IPS-15b (cell line): Measurements from ENCODE around the gene DAZAP1.

ENCODE experiments used
- H3K27me3 ChIP-seq: one replicate; pipeline ENCODE4 v1.6.1; 2013; ENCODE audit warnings: low read length; ENCODE audit not compliant: control insufficient read depth, insufficient read depth
- H3K36me3 ChIP-seq: one replicate; pipeline ENCODE4 v1.6.1; 2013; ENCODE audit warnings: low read length; ENCODE audit not compliant: control insufficient read depth, insufficient read depth
- H3K4me1 ChIP-seq: one replicate; pipeline ENCODE4 v1.6.1; 2013; ENCODE audit warnings: mild to moderate bottlenecking, low read length; ENCODE audit not compliant: control insufficient read depth, insufficient read depth
- H3K4me3 ChIP-seq: one replicate; pipeline ENCODE4 v1.5.1; 2013; ENCODE audit warnings: low read depth, low read length
- H3K9ac ChIP-seq: one replicate; pipeline ENCODE4 v1.6.1; 2013; ENCODE audit warnings: low read depth, mild to moderate bottlenecking, low read length
- H3K9me3 ChIP-seq: one replicate; pipeline ENCODE4 v1.6.1; 2013; ENCODE audit warnings: mild to moderate bottlenecking, low read length; ENCODE audit not compliant: control insufficient read depth, insufficient read depth

Gene DAZAP1

DNA sequence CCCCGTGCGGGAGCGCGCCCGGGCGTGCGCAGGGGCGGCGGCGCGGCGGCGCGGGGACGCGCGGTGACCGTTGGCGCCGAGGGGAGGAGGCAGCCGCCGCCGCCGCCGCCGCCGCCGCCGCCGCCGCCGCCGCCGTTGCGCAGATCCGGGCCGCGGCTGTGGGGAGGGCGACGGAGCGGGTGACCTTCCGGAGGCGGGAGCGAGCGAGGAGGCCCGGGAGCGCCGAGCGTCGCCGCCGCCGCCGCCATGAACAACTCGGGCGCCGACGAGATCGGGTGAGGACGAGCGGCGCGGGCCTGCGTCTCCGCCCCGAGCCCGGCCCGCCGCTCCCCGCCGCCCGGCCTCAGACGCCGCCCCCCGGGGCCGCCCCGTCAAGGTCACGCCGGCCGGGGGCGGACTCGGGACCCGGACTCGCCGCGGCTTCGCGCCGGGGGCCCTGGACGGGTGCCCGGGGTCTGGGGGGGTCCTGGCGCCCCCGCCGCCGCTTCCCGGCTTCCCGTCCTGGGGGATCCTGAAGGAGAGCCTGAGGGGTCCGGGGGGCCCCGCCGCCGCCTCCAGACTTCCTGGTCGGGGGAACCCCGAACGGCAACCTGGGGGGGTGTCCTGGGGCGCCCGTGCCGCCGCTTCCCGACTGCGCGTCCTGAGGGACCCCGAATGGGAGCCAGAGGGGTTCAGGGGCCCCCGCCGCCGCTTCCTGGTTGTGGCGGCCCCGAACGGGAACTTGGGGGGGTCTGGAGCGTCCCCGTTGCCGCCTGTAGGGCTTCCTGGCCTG is at the start of gene DAZAP1:
Gene DAZAP1 (plus strand): TSS at position 59 of the 772 bp plus-strand sequence. CDS start 188 bp downstream, at position 247.
- Histone ChIP-seq H3K9me3 (no peaks in the 10 kb centered on the region), H3K36me3 (peaks cover 27% of the 10 kb centered on the region), H3K4me3 (peak within 1 kb of the TSS; percentile 86), H3K9ac (peak within 1 kb of the TSS; percentile 94), H3K4me1 (peaks cover 4% of the 10 kb centered on the region), H3K27me3 (no peaks in the 10 kb centered on the region)

DNA sequence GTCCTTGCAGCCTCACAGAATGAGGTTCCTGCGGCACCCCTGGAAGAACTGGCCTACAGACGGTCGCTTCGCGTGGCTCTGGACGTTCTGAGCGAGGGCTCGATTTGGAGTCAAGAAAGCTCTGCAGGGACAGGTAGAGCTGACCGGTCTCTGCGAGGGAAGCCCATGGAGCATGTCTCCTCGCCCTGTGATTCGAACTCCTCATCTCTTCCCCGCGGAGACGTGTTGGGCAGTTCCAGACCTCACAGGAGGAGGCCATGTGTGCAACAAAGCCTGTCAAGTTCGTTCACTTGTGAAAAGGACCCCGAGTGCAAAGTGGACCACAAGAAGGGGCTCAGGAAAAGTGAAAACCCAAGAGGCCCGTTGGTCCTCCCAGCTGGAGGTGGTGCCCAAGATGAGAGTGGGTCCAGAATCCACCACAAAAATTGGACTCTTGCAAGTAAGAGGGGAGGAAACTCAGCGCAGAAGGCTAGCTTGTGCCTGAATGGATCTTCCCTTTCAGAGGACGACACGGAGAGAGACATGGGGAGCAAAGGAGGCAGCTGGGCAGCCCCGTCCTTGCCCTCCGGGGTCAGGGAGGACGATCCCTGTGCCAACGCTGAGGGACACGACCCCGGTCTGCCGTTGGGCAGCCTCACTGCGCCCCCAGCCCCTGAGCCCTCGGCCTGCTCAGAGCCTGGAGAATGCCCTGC is 47.1 kb upstream of the DAZAP1 start:
- H3K27me3 ChIP-seq, result no peaks in the 10 kb centered on the region
- peaks cover 41% of the 10 kb centered on the region for H3K36me3 ChIP-seq
- peaks cover 22% of the 10 kb centered on the region for H3K4me1 ChIP-seq
- H3K9me3 ChIP-seq, result no peaks in the 10 kb centered on the region
- H3K4me3 ChIP-seq, result no peak overlapping the region
- H3K9ac ChIP-seq, result peak overlapping the region; percentile 60

DNA sequence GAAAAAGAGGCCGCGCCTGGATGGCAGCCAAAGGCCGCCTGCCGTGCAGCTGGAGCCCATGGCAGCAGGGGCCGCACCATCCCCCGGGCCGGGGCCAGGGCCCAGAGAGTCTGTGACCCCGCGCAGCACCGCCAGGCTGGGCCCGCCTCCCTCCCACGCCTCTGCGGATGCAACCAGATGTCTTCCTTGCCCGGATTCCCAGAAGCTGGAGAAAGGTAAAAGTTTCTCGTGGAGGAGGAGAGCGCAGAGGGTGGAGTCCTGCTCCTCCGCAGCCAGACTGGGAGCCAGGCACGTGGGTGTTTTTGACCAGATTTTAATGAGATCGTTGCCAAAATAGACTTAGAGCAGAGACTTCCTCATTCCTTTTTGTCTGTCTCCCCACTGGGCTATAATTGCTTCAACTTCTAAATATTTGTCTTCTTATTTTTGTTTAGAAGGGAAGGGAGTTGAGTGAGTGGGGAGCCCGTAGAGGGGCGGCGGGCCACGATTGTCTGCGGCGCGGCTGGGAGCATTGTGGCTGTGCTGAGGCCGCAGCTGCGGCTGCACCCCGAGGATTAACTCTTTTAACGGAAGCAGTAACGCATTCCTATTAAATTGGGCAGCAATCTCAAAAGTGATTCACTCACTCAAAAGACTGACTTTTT is 46.4 kb upstream of the DAZAP1 start:
- Histone ChIP-seq H3K36me3 (peaks cover 48% of the 10 kb centered on the region), H3K27me3 (no peaks in the 10 kb centered on the region), H3K9me3 (no peaks in the 10 kb centered on the region), H3K4me3 (no peak overlapping the region), H3K4me1 (peaks cover 19% of the 10 kb centered on the region), H3K9ac (peak overlapping the region; percentile 60)

- H3K36me3 ChIP-seq, result peaks cover 53% of the 10 kb centered on the region
- H3K9ac ChIP-seq, result no peak overlapping the region
- H3K9me3 ChIP-seq, result no peaks in the 10 kb centered on the region
- peaks cover 11% of the 10 kb centered on the region for H3K4me1 ChIP-seq
- no peaks in the 10 kb centered on the region for H3K27me3 ChIP-seq
- no peak overlapping the region for H3K4me3 ChIP-seq
Observed at GRCh38 chr19:1361601-1362386, 45.6 kb upstream of the DAZAP1 start.

- peaks cover 60% of the 10 kb centered on the region for H3K36me3 ChIP-seq
- no peak overlapping the region for H3K9ac ChIP-seq
- no peak overlapping the region for H3K4me3 ChIP-seq
- no peaks in the 10 kb centered on the region for H3K9me3 ChIP-seq
- H3K4me1 ChIP-seq, result peaks cover 5% of the 10 kb centered on the region
- no peaks in the 10 kb centered on the region for H3K27me3 ChIP-seq
Observed at GRCh38 chr19:1362387-1363257, 44.8 kb upstream of the DAZAP1 start.

- Histone ChIP-seq H3K4me1 (no peaks in the 10 kb centered on the region), H3K9ac (no peak overlapping the region), H3K27me3 (no peaks in the 10 kb centered on the region), H3K4me3 (no peak overlapping the region), H3K9me3 (no peaks in the 10 kb centered on the region), H3K36me3 (peaks cover 64% of the 10 kb centered on the region)
Observed at GRCh38 chr19:1363599-1363998, 43.8 kb upstream of the DAZAP1 start.

GRCh38 chr19:1364070-1364704 is 43.2 kb upstream of the DAZAP1 start:
- H3K36me3 ChIP-seq, result peaks cover 64% of the 10 kb centered on the region
- no peaks in the 10 kb centered on the region for H3K27me3 ChIP-seq
- H3K9me3 ChIP-seq, result no peaks in the 10 kb centered on the region
- no peaks in the 10 kb centered on the region for H3K4me1 ChIP-seq
- no peak overlapping the region for H3K4me3 ChIP-seq
- no peak overlapping the region for H3K9ac ChIP-seq

DNA sequence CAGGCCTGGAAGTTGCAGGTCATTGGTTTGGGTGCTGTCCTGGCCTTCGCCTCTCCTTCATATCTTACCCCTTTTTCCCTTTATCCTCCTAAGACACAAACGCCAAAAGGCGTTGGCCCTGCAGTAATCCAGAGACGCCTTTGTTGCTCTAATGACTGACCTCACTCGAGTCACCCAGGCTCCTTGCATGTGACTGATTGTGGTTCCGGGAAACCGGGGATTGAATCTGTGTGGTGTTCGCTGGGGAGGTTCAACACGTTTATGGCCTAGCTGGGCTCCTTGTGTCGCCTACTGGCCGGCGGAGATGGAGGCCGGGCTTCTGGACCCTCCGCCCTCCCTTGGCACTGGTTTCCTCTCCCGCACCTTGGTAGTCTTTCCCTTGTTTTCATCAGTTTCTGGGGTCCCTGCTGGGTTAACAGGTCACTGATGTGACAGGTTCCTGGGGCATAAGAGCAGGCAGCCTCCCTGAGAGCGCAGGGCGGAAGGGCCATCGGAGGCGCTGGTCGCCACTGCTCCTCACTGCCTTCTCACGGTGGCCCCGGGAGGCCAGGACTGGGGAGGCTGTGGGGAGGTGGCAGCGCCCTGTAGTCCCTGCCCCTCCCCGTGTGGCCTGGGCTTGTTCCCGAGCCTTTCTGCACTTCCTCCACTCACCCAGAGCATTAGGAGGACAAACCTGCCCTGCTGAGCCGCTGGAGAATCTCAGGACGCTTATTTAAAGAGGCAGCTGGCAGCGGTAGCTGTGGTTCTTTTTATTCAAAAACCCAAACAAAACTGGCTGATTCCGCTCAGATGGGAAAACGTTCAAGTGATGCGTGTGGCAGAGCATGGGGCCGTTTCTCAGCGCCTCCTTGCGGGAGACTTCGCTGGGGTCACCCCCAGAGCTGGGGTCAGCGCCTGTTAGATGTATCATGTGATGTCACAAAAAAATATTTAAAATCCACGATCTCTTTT is 41.8 kb upstream of the DAZAP1 start:
- no peak overlapping the region for H3K4me3 ChIP-seq
- no peaks in the 10 kb centered on the region for H3K9me3 ChIP-seq
- H3K4me1 ChIP-seq, result no peaks in the 10 kb centered on the region
- H3K36me3 ChIP-seq, result peaks cover 66% of the 10 kb centered on the region
- no peaks in the 10 kb centered on the region for H3K27me3 ChIP-seq
- peak overlapping the region; percentile 1 for H3K9ac ChIP-seq

DNA sequence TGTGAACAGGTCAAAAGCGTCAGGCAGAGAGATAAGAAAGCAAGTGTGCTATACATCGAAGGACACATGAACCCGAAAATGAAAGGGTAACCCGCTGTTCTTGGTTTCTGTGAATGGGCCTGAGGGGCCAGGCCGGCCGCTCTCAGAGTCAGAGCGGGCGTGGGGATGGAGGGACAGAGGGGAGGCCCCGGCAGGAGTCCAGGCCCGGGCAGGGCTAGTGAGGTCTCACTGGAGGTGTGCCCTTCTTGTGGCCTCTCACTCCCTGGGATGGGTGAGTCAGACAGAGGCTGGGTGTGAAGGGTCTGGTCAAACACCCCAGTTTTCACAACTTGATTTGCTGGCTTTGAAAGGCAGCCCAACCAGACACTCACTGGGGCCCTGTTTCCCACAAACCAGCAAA is 41.1 kb upstream of the DAZAP1 start:
- no peaks in the 10 kb centered on the region for H3K27me3 ChIP-seq
- H3K9ac ChIP-seq, result no peak overlapping the region
- no peaks in the 10 kb centered on the region for H3K4me1 ChIP-seq
- H3K4me3 ChIP-seq, result no peak overlapping the region
- no peaks in the 10 kb centered on the region for H3K9me3 ChIP-seq
- peaks cover 72% of the 10 kb centered on the region for H3K36me3 ChIP-seq
